Stimulated activated CD4-positive, alpha-beta T cell treated with anti-CD3 and anti-CD28 coated beads, TNF-alpha, amount 100 ng/mL, for 4 hours (primary cell): ENCODE data around the gene KDM8.

Experiments used
- DNase-seq, 3 experiments: peaks; one replicate each; pipeline ENCODE4 v3.0.0-alpha.2; 2020; ENCODE audit warnings: low read depth in 3 of 3

Gene KDM8

GRCh38 chr16:27216297-27216885 lies 13.1 kb downstream of the KDM8 start:
- DNase-seq, result no peak

GRCh38 chr16:27217256-27217655 lies 13.9 kb downstream of the KDM8 start:
- DNase-seq, result no peak

DNA sequence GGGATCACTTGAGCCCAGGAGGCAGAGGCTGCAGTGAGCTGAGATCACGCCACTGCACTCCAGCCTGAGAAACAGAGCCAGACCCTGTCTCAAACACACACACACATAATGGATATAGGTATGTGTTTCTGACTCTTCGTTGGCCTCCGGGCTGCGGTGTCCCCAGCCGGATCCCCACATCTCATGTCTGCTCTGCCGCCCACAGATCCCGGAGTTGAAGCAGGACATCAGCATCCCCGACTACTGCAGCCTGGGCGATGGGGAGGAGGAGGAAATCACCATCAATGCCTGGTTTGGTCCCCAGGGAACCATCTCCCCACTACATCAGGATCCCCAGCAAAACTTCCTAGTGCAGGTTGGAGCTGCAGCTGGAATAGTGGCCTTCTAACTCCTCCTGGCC lies 15.4 kb downstream of the KDM8 start:
- no peak for DNase-seq

- no peak for DNase-seq
Observed at GRCh38 chr16:27219161-27219560, 15.8 kb downstream of the KDM8 start.

- no peak for DNase-seq
Observed at GRCh38 chr16:27220120-27220519, 16.8 kb downstream of the KDM8 start.

- no peak for DNase-seq
Observed at GRCh38 chr16:27220527-27220926, 17.2 kb downstream of the KDM8 start.

DNA sequence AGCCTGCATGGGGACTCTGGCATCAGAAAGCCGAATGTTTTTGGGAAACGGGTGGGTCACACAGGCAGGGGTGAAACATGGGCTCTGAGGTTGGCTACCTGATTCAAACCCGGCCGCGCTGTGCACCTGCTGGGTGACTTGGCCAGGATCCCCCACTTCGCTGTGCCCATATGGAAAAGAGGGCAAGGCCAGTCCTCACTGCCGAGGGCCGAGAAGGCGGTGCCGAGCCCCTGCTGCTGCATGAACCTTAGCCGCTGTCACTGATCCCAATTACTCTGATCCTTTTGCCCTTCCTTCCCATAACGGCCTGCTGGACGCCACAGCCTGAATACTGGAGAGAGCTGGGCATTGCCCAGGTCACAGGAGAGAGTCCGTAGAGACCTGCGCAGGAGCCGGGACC lies 17.7 kb downstream of the KDM8 start:
- DNase-seq, result no peak

GRCh38 chr16:27221576-27222248 lies 18.4 kb downstream of the KDM8 start:
- no peak for DNase-seq

- DNase-seq, result no peak
Observed at GRCh38 chr16:27222249-27223225, 19.2 kb downstream of the KDM8 start.

- no peak for DNase-seq
Observed at GRCh38 chr16:27223226-27223610, 19.9 kb downstream of the KDM8 start.

GRCh38 chr16:27223701-27224100 lies 20.4 kb downstream of the KDM8 start:
- DNase-seq, result no peak

- DNase-seq, result no peak
Observed at GRCh38 chr16:27224271-27224737, 21.0 kb downstream of the KDM8 start.

DNA sequence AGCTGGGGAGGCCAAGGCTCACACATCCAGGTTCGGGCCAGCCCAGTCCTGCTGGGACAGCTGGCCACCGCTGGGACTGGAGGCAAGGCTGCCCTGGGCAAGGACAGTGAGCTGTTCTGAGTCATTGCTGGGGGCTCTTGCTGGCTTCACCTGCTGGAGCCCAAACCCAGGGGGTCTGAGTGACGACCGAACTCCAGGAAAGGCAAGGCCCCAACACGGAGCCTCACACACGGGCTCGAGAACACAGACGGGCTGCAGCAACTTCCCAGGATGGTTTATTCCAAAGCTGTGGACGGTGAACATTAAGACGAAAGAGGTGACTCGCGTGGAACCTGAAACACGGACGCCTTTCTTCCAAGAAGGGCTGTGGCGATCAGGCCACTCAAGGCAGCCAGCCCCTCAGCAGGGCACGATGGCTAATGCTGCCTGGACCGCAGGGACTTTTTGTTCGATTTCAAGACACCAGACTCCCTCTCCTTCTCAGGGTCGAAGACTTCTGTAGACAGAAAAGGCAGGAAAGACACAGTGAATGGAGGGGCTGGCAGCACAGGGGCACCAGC lies 21.5 kb downstream of the KDM8 start:
- no peak for DNase-seq

DNA sequence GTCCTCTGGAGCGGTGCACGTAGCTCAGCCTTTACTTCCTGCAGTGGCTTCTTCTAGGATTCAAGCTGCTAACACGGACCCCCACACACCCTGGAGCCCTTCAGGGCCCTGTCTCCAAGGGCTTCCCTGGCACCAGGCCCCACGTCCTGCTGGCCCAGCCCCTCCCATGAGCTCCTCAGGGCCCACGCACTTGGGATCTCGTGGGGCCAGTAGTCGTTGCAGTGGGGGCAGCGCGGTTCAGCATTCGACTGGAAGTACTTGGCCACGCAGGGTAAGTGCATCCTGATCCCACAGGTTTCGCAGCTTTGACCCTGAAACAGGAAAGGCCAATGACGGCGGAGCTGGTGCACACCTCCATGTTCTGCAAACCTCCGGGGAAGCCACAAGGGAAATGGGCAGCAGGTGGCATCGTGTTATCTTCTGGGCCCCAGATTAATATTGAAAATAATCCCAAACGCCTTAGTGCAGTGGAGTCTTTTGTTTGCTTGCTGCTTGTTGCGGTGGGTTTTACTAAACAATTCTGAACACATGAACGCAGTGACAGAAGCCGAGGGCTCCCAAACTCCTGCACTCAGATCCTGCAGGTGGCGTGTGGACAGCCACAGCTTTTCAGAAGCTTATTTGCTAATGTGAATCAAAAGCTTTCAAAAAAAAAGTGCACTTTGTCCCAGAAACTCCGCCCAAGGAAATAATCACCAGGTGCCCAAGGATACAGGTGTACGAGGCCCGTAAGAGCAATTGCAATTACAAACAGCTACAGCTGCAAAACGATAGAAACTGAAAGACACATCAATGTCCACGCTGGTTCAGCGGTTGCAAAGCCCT lies 22.4 kb downstream of the KDM8 start:
- no peak for DNase-seq

GRCh38 chr16:27226476-27226875 lies 23.1 kb downstream of the KDM8 start:
- DNase-seq, result no peak

DNA sequence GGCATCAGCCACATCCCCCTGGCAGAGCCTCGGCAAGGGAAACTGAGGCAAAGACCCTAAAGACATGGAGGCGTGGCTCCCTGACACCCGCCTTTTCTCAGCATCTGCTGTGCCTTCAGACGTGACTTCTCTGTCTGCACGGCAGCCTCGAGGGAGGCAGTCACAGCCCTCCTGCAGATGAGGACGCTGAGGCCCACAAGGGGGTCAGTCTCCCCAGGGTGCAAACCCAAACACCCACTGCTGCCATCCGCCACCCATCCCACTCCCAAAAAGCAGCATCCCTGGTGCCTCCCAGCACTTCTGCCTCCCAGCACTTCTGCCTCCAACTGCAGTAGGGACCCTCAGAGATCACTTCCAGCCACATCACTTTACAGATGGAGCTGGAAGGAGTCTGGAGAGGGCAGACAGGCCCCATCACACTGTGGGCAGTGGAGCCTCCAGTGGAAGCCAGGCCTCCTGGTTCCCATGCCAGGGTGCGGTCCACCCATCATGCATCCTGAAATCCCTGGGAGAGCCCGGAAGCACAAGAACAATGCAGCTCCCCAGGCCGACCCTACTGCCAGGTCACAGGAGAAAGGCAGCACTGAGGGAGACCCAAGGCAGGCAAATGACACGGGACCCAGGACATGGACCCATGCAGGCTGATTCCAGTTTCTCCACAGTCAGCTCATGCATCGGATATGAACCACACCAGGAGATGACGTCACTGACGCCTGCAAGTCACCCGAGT lies 23.8 kb downstream of the KDM8 start:
- no peak for DNase-seq

DNA sequence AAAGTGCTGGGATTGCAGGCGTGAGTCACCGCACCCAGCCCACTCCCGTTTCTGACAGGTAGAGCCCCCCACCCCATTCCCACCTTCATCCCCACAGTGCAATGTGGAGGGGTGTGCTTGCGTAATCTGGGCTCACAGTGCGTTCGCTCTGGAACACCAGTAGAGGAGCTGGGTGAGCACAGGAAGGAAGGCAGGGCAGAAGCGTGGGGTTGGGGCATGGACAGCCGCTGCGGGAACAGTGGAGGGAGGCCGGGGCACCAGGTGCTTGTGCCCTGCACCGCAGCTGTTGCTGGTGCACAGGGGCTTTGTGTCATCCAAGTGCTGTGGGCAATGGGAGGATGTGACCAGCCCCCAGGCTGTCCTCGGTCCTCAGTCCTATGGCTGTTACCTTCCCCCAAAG lies 24.7 kb downstream of the KDM8 start:
- no peak for DNase-seq

GRCh38 chr16:27228621-27229501 lies 25.5 kb downstream of the KDM8 start:
- no peak for DNase-seq

DNA sequence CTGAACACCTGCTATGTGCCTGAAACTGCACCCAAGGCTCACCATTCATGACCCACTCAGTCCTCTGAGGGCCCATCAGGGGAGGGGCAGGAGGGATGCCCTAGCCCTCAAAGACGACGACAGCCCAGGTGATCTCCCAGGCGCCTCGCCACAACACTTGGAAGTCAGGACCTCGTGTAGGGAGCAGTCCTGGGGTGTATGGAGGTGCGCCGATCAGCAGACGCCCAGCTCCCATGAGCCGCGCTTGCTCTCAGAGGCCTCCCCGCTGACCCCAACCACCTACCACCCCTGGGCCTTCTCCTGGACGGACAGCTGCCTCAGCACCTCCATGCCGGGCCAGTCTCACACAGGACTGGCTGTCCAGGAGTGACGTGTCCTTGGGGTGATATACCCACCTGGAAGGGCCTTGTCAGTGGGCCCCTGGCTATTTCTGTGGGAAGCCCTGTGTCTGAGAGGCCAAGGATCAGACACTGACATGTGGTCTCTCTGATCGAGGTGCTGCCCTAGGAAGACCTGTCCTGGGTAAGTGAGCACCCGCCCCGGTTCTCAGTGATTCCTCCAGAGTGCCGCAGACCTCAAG lies 26.7 kb downstream of the KDM8 start:
- no peak for DNase-seq
